Retinal pigment epithelial cell (primary cell): ENCODE measurements around the gene ANP32E.
"Not testable (repeated sequence)": the region's sequence is repeated elsewhere in the genome, so short reads cannot be mapped to it uniquely, and the experiment has no call there.

Source experiments
- DNase-seq: peaks from one replicate; pipeline ENCODE4 v3.0.0-alpha.2; 2010; ENCODE audit warnings: low read depth
- H3K4me3 ChIP-seq: 2 replicates; pipeline ENCODE4 v1.5.1; 2011; ENCODE audit warnings: mild to moderate bottlenecking, low read length, control low read depth, moderate library complexity
- CTCF ChIP-seq: conservative IDR thresholded peaks from 2 replicates; pipeline ENCODE4 v1.5.1; 2011; ENCODE audit warnings: low read depth, low read length, control low read depth, inconsistent platforms

Gene ANP32E

DNA sequence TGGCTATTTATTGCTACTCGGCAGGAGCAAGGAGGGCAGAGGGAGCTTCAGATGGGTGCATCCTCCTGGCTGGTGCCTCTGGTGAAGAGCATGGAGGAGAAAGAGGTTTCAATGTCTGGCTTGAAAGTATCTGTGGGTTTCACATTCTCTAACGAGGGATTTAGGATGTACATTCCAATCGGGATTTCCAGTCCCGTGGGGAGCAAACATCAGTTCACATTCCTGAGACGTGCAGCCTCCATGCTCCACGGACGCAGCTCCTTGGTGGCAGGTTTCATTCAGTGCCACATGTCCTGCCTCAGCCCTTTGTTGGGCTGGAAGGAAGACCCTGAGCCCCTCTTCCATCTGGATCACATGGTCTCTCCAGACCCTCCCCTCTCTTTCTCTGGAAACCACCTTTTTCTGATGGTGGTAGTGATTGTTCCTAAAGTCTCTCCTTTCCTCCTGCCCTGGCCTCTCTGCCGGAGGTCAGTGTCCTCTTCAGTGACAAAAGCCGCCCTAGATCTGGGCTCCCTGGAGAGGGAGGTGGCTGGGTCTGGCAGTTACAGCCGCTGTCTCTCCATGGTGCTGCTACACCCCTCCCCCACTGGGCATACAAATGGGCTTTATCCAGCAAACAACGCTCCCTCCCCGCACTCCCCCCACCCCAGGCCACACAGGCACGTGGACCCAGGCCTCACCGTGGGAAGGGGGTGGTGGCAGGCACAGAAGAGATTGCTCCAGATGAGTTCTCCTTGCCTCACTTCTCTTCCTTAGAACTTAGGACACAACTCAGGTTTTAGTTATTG, 20.8 kb upstream of the ANP32E start:
- peak; percentile 55 for DNase-seq
- H3K4me3 ChIP-seq, result peak overlapping the region; percentile 54
- TF ChIP-seq CTCF, result no peak

DNA sequence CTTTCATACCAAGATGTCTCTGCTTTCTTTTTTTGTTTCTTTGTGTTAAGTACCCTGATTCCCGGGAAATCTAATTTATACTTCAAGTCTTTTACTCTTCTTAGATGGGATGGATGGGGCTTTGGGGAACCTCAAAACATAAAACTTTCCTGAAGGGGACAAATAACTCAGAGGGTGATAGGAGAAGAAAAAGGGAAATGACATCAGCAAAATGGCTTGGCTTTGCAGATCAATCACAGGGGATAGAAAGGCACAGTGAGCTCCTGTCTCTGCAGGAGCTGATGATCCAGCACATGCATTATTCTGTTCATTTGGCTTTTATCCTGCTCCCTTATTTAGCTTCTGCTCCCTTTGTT, 20.3 kb upstream of the ANP32E start:
- no peak for DNase-seq
- peak overlapping the region; percentile 54 for H3K4me3 ChIP-seq
- TF ChIP-seq CTCF, result no peak

DNA sequence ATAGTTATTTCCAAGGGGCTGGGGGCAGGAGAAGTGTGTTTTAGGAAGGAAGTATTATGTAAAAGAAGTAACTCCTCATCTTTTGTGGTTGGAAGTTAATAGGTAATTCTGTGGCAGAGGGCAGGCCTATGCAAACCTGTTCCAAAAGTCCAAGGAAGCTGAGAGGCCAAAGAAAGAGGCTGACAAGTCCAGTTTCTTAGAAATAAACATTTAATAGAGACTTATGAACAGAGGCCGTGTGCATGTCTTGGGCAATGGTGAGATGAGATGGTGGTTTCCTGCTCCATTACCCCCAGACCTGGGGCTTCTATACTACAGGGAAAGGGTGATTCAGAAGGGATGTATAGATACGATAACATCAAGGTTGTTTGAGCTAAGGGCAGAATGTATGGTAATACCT, 14.0 kb upstream of the ANP32E start:
- H3K4me3 ChIP-seq, result no peak overlapping the region
- no peak for TF ChIP-seq CTCF
- DNase-seq, result no peak

- TF ChIP-seq CTCF, result no peak
- no peak for DNase-seq
- no peak overlapping the region for H3K4me3 ChIP-seq
Measured at GRCh38 chr1:150243003-150243402, 7.1 kb upstream of the ANP32E start.

DNA sequence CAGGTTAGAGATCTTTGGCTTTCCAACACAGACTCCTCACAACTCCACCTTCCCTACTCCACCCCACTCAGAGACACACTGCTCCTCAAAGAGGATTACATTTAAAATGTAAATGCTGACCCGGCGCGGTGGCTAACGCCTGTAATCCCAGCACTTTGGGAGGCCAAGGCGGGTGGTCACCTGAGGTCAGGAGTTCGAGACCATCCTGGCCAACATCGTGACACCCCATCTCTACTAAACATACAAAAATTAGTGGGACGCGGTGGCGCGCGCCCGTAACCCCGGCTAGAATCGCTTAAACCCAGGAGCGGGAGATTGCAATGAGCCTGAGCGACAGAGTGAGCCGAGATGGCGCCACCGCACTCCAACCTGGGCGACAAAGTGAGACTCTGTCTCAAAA, 1.8 kb upstream of the ANP32E start:
- TF ChIP-seq CTCF, result no peak
- no peak overlapping the region for H3K4me3 ChIP-seq
- DNase-seq, result no peak

GRCh38 chr1:150237176-150237575, 1.3 kb upstream of the ANP32E start:
- DNase-seq, H3K4me3 ChIP-seq: not testable (repeated sequence)

DNA sequence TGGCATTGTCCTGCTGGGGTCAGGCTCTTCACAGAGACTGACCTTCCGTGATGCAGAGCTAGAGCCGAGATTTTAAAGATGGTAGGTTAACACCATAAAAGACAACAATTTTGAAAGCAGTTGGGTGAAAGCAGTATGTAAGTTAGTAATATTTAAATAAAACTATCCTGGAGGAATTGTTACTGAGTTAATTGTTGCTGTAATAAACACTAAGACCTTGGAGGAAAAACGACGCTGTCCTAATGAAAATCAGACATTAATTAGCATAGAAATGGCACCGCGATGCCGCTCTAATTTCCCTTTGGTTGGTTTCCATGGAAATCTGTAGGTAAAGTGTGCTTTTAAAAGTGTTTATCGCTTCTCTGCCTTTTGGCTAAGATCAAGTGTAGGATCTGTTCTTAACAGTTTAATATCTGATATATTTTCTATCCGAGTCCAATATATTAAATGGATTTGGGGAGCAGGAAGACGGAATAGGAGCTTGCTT, 745 bp upstream of the ANP32E start:
- DNase-seq, result no peak
- H3K4me3 ChIP-seq, result peak overlapping the region; percentile 98
- no peak for TF ChIP-seq CTCF
